Tibial nerve (tissue), 3 donors: ENCODE results near the gene TMEM185B.

Experiments
- POLR2A ChIP-seq, 2 donors: fragments of 450-650 bp; IDR thresholded peaks; one replicate each; pipeline ENCODE4 v1.6.1; 2017; ENCODE audit warnings: antibody characterized with exemption in 2 of 2, mild to moderate bottlenecking in 2 of 2, moderate library complexity in 2 of 2
- TF ChIP-seq, protein P1 (sequence below), 5 experiments: fragments of 200-600 bp in 3 of 5; fragments of 450-650 bp in 2 of 5; sonication (generic) in 3 of 5; IDR thresholded peaks; one replicate each; pipeline ENCODE4 v1.5.1; 2016 to 2019; ENCODE audit warnings: antibody characterized with exemption in 5 of 5, mild to moderate bottlenecking in 3 of 5, moderate library complexity in 2 of 5

DNA sequence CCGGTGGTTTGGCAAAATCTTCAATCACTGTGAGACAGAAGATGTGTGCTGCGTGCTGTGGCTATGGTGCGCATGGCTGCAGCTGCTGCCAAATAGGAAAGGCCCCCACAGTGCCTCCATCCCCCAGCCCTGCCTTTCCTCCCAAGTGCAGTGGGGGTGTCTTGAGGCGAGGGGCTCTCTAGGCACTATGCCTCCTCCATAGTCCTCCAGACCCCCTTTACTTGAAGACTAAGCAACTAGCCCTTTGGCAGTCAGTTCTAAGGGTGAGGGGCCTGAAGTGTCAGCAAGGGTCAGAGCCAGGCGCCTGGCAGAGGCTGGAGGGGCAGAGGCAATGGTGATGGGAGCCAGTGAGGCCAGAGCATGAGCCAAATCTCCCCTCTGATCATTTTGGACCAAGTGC, 13.6 kb upstream of the TMEM185B start:
- TF ChIP-seq, protein P1, sequence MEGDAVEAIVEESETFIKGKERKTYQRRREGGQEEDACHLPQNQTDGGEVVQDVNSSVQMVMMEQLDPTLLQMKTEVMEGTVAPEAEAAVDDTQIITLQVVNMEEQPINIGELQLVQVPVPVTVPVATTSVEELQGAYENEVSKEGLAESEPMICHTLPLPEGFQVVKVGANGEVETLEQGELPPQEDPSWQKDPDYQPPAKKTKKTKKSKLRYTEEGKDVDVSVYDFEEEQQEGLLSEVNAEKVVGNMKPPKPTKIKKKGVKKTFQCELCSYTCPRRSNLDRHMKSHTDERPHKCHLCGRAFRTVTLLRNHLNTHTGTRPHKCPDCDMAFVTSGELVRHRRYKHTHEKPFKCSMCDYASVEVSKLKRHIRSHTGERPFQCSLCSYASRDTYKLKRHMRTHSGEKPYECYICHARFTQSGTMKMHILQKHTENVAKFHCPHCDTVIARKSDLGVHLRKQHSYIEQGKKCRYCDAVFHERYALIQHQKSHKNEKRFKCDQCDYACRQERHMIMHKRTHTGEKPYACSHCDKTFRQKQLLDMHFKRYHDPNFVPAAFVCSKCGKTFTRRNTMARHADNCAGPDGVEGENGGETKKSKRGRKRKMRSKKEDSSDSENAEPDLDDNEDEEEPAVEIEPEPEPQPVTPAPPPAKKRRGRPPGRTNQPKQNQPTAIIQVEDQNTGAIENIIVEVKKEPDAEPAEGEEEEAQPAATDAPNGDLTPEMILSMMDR (IDR thresholded peaks at IDR 0.05) = no peak
- TF ChIP-seq POLR2A (IDR thresholded peaks at IDR 0.05) = no peak
